Airway epithelial cell (primary cell): Measurements from ENCODE around the gene PAX5. TPM values are rescaled to one million over a fixed set of nuclear protein-coding genes. Genes with fewer than 3 reads are reported as not detected.

Experiments used
- total RNA-seq: library from RNA; depleted of rRNA; stranded (reverse); fragments of >200 nt; gene quantifications from 2 replicates; pipeline ENCODE4 v1.2.3, GENCODE V29; 2015

PAX5 gene
- not detected in 2 replicates for total RNA-seq

GRCh38 chr9:37033682-37034304 is at the start of gene PAX5:
PAX5 (minus strand) TSS chr9:37034268; CDS start chr9:37034031, 237 bp downstream.

Other genes with a start within 250 kb of the PAX5 start
- 13.8 and 14.8 TPM in 2 replicates for gene ZCCHC7, start 86.3 kb upstream of the PAX5 start, total RNA-seq